Left ventricle myocardium inferior (tissue), 1 donor: ENCODE data around the gene PTPN3. TPM values are rescaled to one million over a fixed set of nuclear protein-coding genes. Genes with fewer than 3 reads are reported as not detected.

Experiments used
- DNase-seq: peaks from one replicate; pipeline ENCODE4 v3.0.0-alpha.2; 2020
- H3K27ac ChIP-seq: fragments of 200-600 bp; replicated peaks from 2 replicates; pipeline ENCODE4 v1.8.0; 2021
- H3K27me3 ChIP-seq: fragments of 200-600 bp; 2 replicates; pipeline ENCODE4 v1.8.0; 2021; ENCODE audit warnings: low read depth
- H3K36me3 ChIP-seq: fragments of 200-600 bp; 2 replicates; pipeline ENCODE4 v1.8.0; 2021
- H3K4me1 ChIP-seq: fragments of 200-600 bp; 2 replicates; pipeline ENCODE4 v1.8.0; 2021
- H3K4me3 ChIP-seq: fragments of 200-600 bp; 2 replicates; pipeline ENCODE4 v1.8.0; 2021; ENCODE audit warnings: mild to moderate bottlenecking, moderate library complexity
- H3K9me3 ChIP-seq: fragments of 200-600 bp; replicated peaks from 2 replicates; pipeline ENCODE4 v1.8.0; 2021
- CTCF ChIP-seq: fragments of 200-600 bp; IDR thresholded peaks from 2 replicates; pipeline ENCODE4 v1.8.0; 2021; ENCODE audit warnings: antibody characterized with exemption, mild to moderate bottlenecking, borderline replicate concordance
- intact Hi-C: fragments of 100-400 bp; cut with micrococcal nuclease; formaldehyde crosslinking; loops from one replicate; pipeline ENCODE4 v1.11.0; 2022
- total RNA-seq: library from RNA; stranded (reverse); fragmentation: NEBNext Ultra II Directional; extraction: Animal tissue kit (Norgen Biotek cat#: 25700); gene quantifications from one replicate; pipeline ENCODE4 v1.2.1, GENCODE V29; 2021
- donor health status: DM: no; HTN: yes; CAD: no; lungs with severe emphysema.

PTPN3 gene
- total RNA-seq, 1 donor from 2014 or later, result 27.4 TPM

DNA sequence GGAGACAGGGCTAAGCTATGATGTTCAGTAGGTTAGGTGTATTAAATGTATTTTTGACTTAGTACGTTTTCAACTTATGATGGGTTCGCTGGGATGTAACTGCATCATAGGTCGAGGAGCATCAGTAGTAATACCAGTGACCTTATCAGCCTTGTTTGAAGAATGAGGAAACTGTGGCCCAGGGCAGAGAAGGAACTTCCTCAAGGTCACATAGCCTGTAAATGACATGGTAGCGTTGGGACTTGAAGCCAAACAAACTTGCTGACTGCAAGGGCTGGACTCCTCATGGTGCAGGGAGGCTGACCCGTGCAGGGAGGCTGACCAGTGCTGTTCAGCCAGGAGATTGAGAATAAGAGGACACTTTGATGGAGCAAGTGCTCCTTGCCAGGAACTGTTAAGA, 21.3 kb upstream of the PTPN3 start:
- Histone ChIP-seq H3K9me3 (no peaks in the 10 kb centered on the region), H3K4me3 (no peak overlapping the region), H3K27me3 (peaks cover 5% of the 10 kb centered on the region), H3K4me1 (no peaks in the 10 kb centered on the region), H3K36me3 (no peaks in the 10 kb centered on the region), H3K27ac (no peak overlapping the region)
- no peak for TF ChIP-seq CTCF
- no peak for DNase-seq
- intact Hi-C loops, result no loop called here

DNA sequence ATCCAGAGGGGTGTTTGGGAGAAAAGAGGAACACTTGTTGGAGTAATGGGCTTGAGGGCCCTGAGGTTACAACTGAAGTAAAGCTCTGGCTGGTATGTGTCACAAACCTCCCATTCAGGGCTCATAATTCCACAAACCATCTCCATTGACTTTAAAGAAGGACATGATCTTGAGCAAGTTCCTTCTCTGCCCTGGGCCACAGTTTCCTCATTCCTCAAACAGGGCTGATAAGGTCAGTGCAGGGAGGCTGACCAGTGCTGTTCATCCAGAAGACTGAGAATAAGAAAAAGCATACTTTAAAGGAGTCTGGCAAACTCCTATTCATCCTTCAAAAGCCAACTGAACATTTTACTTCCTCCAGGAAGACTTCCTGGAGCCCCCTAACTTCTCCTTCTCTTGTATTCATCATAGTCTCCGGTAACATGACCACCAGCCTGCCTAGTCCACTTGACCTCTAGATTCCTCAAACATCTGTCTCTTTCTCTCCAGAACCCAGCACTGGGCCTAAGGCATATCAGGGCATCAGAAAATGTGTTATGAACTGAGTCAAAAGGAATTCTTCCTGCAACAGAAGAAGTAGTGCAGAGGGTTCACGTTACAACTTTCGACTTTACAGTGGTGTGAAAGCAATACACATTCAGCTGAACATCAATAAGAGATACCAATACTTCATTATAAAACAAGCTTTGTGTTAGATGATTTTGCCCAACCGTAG, 20.7 kb upstream of the PTPN3 start:
- H3K9me3 ChIP-seq, result no peaks in the 10 kb centered on the region
- TF ChIP-seq CTCF, result no peak
- no peaks in the 10 kb centered on the region for H3K36me3 ChIP-seq
- DNase-seq, result no peak
- intact Hi-C loops, result no loop called here
- no peaks in the 10 kb centered on the region for H3K4me1 ChIP-seq
- no peak overlapping the region for H3K27ac ChIP-seq
- peaks cover 6% of the 10 kb centered on the region for H3K27me3 ChIP-seq
- no peak overlapping the region for H3K4me3 ChIP-seq

GRCh38 chr9:109517901-109518377, 19.8 kb upstream of the PTPN3 start:
- Histone ChIP-seq H3K27me3 (peaks cover 6% of the 10 kb centered on the region), H3K9me3 (no peaks in the 10 kb centered on the region), H3K4me1 (no peaks in the 10 kb centered on the region), H3K4me3 (no peak overlapping the region), H3K36me3 (no peaks in the 10 kb centered on the region), H3K27ac (no peak overlapping the region)
- DNase-seq, result no peak
- intact Hi-C loops, result no loop called here
- TF ChIP-seq CTCF, result no peak

DNA sequence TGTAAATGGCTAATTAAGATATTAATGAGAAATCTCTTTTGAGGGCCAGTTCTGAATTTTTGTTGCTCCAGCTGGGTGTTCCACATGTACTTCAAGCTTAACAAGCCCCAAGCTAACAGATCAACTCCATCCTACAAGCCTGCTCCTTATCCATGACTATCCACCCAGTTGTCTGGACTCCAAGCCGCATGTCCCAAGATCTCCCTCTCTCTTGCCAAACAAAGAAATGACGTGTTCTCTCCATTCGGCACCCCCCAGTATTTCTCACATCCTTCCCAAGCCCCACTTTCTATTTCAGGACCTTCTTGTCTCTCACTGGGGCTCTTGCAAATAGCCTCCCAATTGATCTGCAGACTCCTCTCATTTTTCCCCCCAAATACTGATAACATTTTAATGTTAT, 15.8 kb upstream of the PTPN3 start:
- no peak for DNase-seq
- Histone ChIP-seq H3K4me3 (no peak overlapping the region), H3K9me3 (no peaks in the 10 kb centered on the region), H3K36me3 (no peaks in the 10 kb centered on the region), H3K27ac (no peak overlapping the region), H3K4me1 (no peaks in the 10 kb centered on the region), H3K27me3 (peaks cover 6% of the 10 kb centered on the region)
- no peak for TF ChIP-seq CTCF
- intact Hi-C loops, result no loop called here

DNA sequence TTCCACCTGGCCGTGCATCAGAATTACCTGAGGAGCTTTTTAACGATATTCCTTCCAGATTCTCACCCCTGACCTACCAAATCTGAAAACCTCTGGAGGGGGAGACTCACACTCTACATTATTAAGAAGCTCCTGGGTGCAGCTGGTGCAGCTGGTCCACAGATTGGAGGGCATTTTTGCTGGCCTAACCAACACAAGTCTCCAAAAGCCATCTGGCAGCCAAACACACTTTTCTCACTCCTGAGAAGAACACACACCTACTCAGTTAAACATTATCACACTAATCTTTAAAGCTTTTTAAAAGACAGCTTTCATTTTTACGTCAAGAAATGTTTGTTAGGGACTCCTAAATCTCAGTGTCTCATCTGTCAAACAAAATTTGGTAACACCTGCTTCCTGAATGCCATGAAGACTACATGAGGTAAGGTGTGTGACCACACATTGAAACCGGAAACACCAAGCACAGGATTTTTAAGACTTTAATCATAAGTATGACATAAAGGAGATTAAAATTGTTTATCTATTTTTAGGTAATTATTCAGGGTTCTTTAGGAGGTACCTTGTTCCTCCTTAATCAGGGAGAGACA, 14.2 kb upstream of the PTPN3 start:
- Histone ChIP-seq H3K4me3 (no peak overlapping the region), H3K27me3 (peaks cover 21% of the 10 kb centered on the region), H3K36me3 (no peaks in the 10 kb centered on the region), H3K27ac (no peak overlapping the region), H3K4me1 (no peaks in the 10 kb centered on the region), H3K9me3 (no peaks in the 10 kb centered on the region)
- TF ChIP-seq CTCF, result no peak
- DNase-seq, result no peak
- intact Hi-C loops, result no loop called here
